Measurements from ENCODE around the gene UGT2B7.
A peak's percentile ranks its signal among the peaks of the same experiment; 100 is the strongest.
"Not testable (repeated sequence)": the region's sequence is repeated elsewhere in the genome, so short reads cannot be mapped to it uniquely, and the experiment has no call there.

The UGT2B7 gene

GRCh38 chr4:69096111-69096656 lies at the start of gene UGT2B7:
Gene UGT2B7 (plus strand): TSS chr4:69096474. CDS start chr4:69096521, 47 bp downstream.
- Histone ChIP-seq H3K9ac (ENCODE audit: low read depth, low read length) (no peak within 1 kb of the TSS), H3K4me3 (ENCODE audit: low read depth, low read length) (no peak within 1 kb of the TSS), H3K9me3 (ENCODE audit: control insufficient read depth, insufficient read depth, low read length) (no peaks in the 10 kb centered on the region), H3K27me3 (ENCODE audit: control insufficient read depth, insufficient read depth, low read length) (no peaks in the 10 kb centered on the region), H3K4me1 (ENCODE audit: control insufficient read depth, insufficient read depth, low read length) (no peaks in the 10 kb centered on the region), H3K36me3 (ENCODE audit: control insufficient read depth, insufficient read depth, low read length) (no peaks in the 10 kb centered on the region)

DNA sequence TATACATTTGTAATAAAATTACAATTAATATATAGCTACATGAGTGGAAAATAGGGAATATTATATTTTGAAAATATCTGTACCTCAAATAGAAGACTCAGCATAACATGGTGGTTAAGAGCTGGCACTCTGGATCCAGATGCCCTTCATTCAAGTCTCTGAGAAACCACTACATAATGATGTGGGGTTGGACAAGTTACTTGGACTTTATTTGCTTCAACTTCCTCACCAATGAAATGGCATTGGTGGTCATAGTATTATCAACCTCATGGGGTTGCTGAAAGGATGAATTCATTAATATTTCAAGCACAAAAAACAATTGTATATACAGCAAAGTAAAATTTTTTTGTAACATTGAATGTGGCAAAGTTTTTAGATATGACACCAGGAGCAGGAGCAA lies 46.4 kb upstream of the UGT2B7 start:
- no peak overlapping the region for H3K9ac ChIP-seq (ENCODE audit: low read depth, low read length)
- no peaks in the 10 kb centered on the region for H3K27me3 ChIP-seq (ENCODE audit: control insufficient read depth, insufficient read depth, low read length)
- H3K36me3 ChIP-seq (ENCODE audit: control insufficient read depth, insufficient read depth, low read length): no peaks in the 10 kb centered on the region
- H3K4me1 ChIP-seq (ENCODE audit: control insufficient read depth, insufficient read depth, low read length): no peaks in the 10 kb centered on the region
- H3K4me3 ChIP-seq (ENCODE audit: low read depth, low read length): no peak overlapping the region
- H3K9me3 ChIP-seq (ENCODE audit: control insufficient read depth, insufficient read depth, low read length): no peaks in the 10 kb centered on the region

DNA sequence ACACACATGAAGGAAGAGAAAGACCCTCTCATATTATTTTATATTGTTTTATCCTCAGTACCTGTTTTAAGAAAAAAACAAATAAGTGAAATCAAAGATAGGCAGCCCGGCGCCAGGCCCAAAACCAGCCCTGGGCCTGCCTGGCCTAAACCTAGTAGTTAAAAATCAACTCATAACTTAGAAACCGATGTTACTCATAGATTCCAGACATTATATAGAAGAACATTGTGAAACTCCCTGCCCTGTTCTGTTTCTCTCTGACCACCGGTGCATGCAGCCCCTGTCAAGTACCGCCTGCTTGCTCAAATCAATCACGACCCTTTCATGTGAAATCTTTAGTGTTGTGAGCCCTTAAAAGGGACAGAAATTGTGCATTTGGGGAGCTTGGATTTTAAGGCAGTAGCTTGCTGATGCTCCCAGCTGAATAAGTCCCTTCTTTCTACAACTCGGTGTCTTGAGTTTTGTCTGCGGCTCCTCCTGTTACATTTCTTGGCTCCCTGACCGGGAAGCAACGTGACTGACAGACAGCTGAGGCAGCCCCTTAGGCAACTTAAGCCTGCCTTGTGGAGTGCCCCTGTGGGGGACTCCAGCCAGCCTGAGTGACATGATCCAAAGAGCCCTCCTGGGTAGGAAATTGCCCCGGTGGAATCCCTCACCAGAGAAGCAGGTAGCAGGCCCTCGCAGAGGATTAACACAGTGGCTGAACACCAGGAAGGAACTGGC lies 45.3 kb upstream of the UGT2B7 start:
- H3K9me3 ChIP-seq (ENCODE audit: control insufficient read depth, insufficient read depth, low read length); H3K9ac ChIP-seq (ENCODE audit: low read depth, low read length); H3K36me3 ChIP-seq (ENCODE audit: control insufficient read depth, insufficient read depth, low read length); H3K4me3 ChIP-seq (ENCODE audit: low read depth, low read length); H3K27me3 ChIP-seq (ENCODE audit: control insufficient read depth, insufficient read depth, low read length); H3K4me1 ChIP-seq (ENCODE audit: control insufficient read depth, insufficient read depth, low read length): not testable (repeated sequence)

DNA sequence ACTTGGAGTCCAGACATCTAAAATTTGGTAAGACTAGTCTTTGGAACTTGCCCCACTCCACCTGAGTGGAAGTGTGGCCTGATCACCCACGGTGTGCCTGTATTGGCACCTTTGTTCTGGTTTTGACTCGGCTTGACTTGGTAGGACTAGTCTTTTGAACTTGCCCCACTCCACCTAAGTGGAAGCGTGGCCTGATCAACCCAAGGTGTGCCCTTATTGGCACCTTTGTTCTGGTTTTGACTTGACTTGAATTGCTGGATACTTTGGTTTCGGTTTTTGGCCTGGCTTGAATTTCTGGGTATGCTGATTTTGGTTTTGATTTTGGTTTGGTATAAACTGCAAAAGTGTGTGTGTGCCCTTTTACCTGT lies 44.7 kb upstream of the UGT2B7 start:
- H3K36me3 ChIP-seq (ENCODE audit: control insufficient read depth, insufficient read depth, low read length): no peaks in the 10 kb centered on the region
- H3K9me3 ChIP-seq (ENCODE audit: control insufficient read depth, insufficient read depth, low read length): no peaks in the 10 kb centered on the region
- H3K4me1 ChIP-seq (ENCODE audit: control insufficient read depth, insufficient read depth, low read length): no peaks in the 10 kb centered on the region
- H3K27me3 ChIP-seq (ENCODE audit: control insufficient read depth, insufficient read depth, low read length): no peaks in the 10 kb centered on the region
- H3K9ac ChIP-seq (ENCODE audit: low read depth, low read length): no peak overlapping the region
- H3K4me3 ChIP-seq (ENCODE audit: low read depth, low read length): no peak overlapping the region

- H3K36me3 ChIP-seq (ENCODE audit: control insufficient read depth, insufficient read depth, low read length); H3K9me3 ChIP-seq (ENCODE audit: control insufficient read depth, insufficient read depth, low read length); H3K27me3 ChIP-seq (ENCODE audit: control insufficient read depth, insufficient read depth, low read length); H3K4me3 ChIP-seq (ENCODE audit: low read depth, low read length); H3K9ac ChIP-seq (ENCODE audit: low read depth, low read length): not testable (repeated sequence)
- peaks cover 11% of the 10 kb centered on the region for H3K4me1 ChIP-seq (ENCODE audit: control insufficient read depth, insufficient read depth, low read length)
Observed at GRCh38 chr4:69053309-69053885, 42.9 kb upstream of the UGT2B7 start.

- H3K4me1 ChIP-seq (ENCODE audit: control insufficient read depth, insufficient read depth, low read length): peaks cover 14% of the 10 kb centered on the region
- not testable (repeated sequence) for H3K36me3 ChIP-seq (ENCODE audit: control insufficient read depth, insufficient read depth, low read length); H3K9me3 ChIP-seq (ENCODE audit: control insufficient read depth, insufficient read depth, low read length); H3K4me3 ChIP-seq (ENCODE audit: low read depth, low read length); H3K9ac ChIP-seq (ENCODE audit: low read depth, low read length); H3K27me3 ChIP-seq (ENCODE audit: control insufficient read depth, insufficient read depth, low read length)
Observed at GRCh38 chr4:69054033-69054432, 42.2 kb upstream of the UGT2B7 start.

DNA sequence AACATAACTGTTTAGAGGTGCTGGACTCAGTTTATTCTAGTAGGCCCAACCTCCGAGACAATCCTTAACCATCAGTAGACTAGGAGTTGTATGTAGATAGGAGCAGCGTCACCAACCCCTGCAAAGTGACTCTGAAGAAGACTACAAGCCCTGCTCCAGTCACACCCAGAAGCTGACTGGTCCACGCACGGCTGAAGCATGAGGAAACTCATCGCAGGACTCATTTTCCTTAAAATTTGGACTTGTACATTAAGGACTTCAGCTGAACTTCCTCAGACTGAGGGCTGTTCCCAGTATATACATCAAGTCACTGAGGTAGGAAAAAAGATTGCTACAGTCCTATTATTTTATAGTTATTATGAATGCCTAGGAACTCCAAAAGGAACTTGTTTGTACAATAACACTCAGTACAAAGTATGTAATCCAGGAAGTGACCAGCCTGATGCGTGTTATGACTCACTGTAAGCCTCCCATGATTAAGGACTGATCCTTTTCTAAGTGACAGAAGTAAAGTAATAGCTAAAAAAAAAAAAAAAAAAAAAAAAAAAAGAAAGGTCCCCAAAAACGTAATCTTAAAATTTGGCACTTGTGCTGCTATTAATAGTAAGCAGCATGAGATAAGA lies 41.6 kb upstream of the UGT2B7 start:
- H3K4me1 ChIP-seq (ENCODE audit: control insufficient read depth, insufficient read depth, low read length): peaks cover 14% of the 10 kb centered on the region
- H3K36me3 ChIP-seq (ENCODE audit: control insufficient read depth, insufficient read depth, low read length): no peaks in the 10 kb centered on the region

DNA sequence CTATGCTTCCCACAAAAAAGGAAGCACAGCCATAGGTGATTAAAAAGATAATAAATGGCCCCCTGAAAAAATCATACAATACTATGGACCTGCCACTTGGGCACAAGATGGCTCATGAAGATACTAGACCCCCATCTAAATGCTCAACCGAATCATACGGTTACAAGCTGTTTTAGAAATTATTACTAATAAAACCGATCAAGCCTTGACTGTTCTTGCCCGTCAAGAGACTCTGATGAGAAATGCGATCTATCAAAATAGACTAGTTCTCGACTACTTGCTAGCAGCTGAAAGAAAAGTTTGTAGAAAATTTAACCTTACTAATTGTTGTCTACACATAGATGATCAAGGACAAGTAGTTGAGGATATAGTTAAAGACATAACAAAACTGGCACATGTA lies 40.1 kb upstream of the UGT2B7 start:
- Histone ChIP-seq H3K9ac (ENCODE audit: low read depth, low read length) (no peak overlapping the region), H3K4me3 (ENCODE audit: low read depth, low read length) (no peak overlapping the region), H3K9me3 (ENCODE audit: control insufficient read depth, insufficient read depth, low read length) (no peaks in the 10 kb centered on the region), H3K27me3 (ENCODE audit: control insufficient read depth, insufficient read depth, low read length) (peaks cover 4% of the 10 kb centered on the region), H3K36me3 (ENCODE audit: control insufficient read depth, insufficient read depth, low read length) (no peaks in the 10 kb centered on the region), H3K4me1 (ENCODE audit: control insufficient read depth, insufficient read depth, low read length) (peaks cover 14% of the 10 kb centered on the region)

More for the DNA sequence above, 41.6 kb upstream of the UGT2B7 start:
- peaks cover 4% of the 10 kb centered on the region for H3K27me3 ChIP-seq (ENCODE audit: control insufficient read depth, insufficient read depth, low read length)
- no peaks in the 10 kb centered on the region for H3K9me3 ChIP-seq (ENCODE audit: control insufficient read depth, insufficient read depth, low read length)
- no peak overlapping the region for H3K9ac ChIP-seq (ENCODE audit: low read depth, low read length)
- H3K4me3 ChIP-seq (ENCODE audit: low read depth, low read length): no peak overlapping the region

GRCh38 chr4:69056921-69057550 lies 39.2 kb upstream of the UGT2B7 start:
- Histone ChIP-seq H3K9me3 (ENCODE audit: control insufficient read depth, insufficient read depth, low read length) (no peaks in the 10 kb centered on the region), H3K4me1 (ENCODE audit: control insufficient read depth, insufficient read depth, low read length) (peaks cover 14% of the 10 kb centered on the region), H3K9ac (ENCODE audit: low read depth, low read length) (no peak overlapping the region), H3K36me3 (ENCODE audit: control insufficient read depth, insufficient read depth, low read length) (no peaks in the 10 kb centered on the region), H3K4me3 (ENCODE audit: low read depth, low read length) (no peak overlapping the region), H3K27me3 (ENCODE audit: control insufficient read depth, insufficient read depth, low read length) (peaks cover 4% of the 10 kb centered on the region)

- no peak overlapping the region for H3K9ac ChIP-seq (ENCODE audit: low read depth, low read length)
Observed at GRCh38 chr4:69057620-69058409, 38.5 kb upstream of the UGT2B7 start.

DNA sequence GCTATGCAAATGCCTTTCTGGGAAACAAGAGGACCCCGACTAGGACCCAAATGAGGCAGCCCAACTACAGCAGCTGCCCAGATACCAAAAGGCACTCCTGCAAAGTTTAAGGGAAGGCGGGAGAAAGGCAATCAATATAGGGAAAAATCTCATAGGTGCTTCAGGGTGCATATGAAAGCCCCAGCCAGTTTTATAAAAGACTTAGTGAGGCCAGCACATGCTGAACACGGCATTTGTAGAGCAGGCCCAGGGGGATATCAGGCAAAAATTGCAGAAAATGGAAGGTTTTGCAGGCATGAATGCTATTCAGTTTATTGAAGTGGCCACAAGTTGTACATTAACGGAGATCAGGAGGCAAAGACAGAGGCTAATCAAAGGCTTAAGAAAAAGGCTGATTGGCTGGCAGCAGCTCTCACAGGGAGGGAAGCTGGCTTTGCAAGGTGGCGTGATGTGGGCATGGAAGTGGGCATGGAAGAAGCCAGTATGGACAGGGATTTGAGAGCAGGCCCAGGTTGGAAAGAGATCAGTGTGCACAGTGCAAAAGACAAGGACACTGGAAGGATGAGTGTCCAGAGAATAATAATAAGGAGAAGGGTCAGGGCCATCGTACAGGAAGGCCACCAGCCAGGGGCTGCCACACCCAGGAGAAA lies 37.7 kb upstream of the UGT2B7 start:
- peak overlapping the region; percentile 13 for H3K4me3 ChIP-seq (ENCODE audit: low read depth, low read length)
- peaks cover 4% of the 10 kb centered on the region for H3K27me3 ChIP-seq (ENCODE audit: control insufficient read depth, insufficient read depth, low read length)
- peaks cover 14% of the 10 kb centered on the region for H3K4me1 ChIP-seq (ENCODE audit: control insufficient read depth, insufficient read depth, low read length)
- H3K36me3 ChIP-seq (ENCODE audit: control insufficient read depth, insufficient read depth, low read length): no peaks in the 10 kb centered on the region
- H3K9me3 ChIP-seq (ENCODE audit: control insufficient read depth, insufficient read depth, low read length): no peaks in the 10 kb centered on the region
- no peak overlapping the region for H3K9ac ChIP-seq (ENCODE audit: low read depth, low read length)

More at GRCh38 chr4:69057620-69058409, 38.5 kb upstream of the UGT2B7 start:
- Histone ChIP-seq H3K4me3 (ENCODE audit: low read depth, low read length) (no peak overlapping the region), H3K4me1 (ENCODE audit: control insufficient read depth, insufficient read depth, low read length) (peaks cover 14% of the 10 kb centered on the region), H3K36me3 (ENCODE audit: control insufficient read depth, insufficient read depth, low read length) (no peaks in the 10 kb centered on the region), H3K9me3 (ENCODE audit: control insufficient read depth, insufficient read depth, low read length) (no peaks in the 10 kb centered on the region), H3K27me3 (ENCODE audit: control insufficient read depth, insufficient read depth, low read length) (peaks cover 4% of the 10 kb centered on the region)
